NT2/D1 (cell line): ENCODE data around the gene RIN3.

Experiments
- DNase-seq: peaks from one replicate; pipeline ENCODE4 v3.0.0-alpha.2; 2011; ENCODE audit warnings: low read depth, low spot score
- H3K27me3 ChIP-seq: 2 replicates; pipeline ENCODE4 v1.6.0; 2011; ENCODE audit warnings: mild to moderate bottlenecking; ENCODE audit not compliant: insufficient read length, insufficient read depth
- H3K36me3 ChIP-seq: 2 replicates; pipeline ENCODE4 v1.6.1; 2011; ENCODE audit warnings: mild to moderate bottlenecking, low read length, mixed read lengths; ENCODE audit not compliant: insufficient read depth, insufficient read length
- H3K4me1 ChIP-seq: 2 replicates; pipeline ENCODE4 v1.5.1; 2011; ENCODE audit not compliant: insufficient read depth, insufficient read length
- H3K4me3 ChIP-seq: 2 replicates; pipeline ENCODE4 v1.5.1; 2011; ENCODE audit warnings: low read depth; ENCODE audit not compliant: insufficient read length
- H3K9ac ChIP-seq: 2 replicates; pipeline ENCODE4 v1.6.0; 2011; ENCODE audit warnings: low read depth; ENCODE audit not compliant: insufficient read length
- H3K9me3 ChIP-seq: 2 replicates; pipeline ENCODE4 v1.5.1; 2011; ENCODE audit warnings: mild to moderate bottlenecking, low read length; ENCODE audit not compliant: insufficient read depth
- SUZ12 ChIP-seq: IDR thresholded peaks from 2 replicates; pipeline ENCODE4 v1.6.1; 2011; ENCODE audit not compliant: insufficient read length, insufficient read depth; ENCODE audit errors: extremely low read depth
- YY1 ChIP-seq: IDR thresholded peaks from 2 replicates; pipeline ENCODE4 v1.6.1; 2011; ENCODE audit not compliant: insufficient read length, insufficient read depth
- ZNF274 ChIP-seq: IDR thresholded peaks from 2 replicates; pipeline ENCODE4 v1.6.1; 2011; ENCODE audit warnings: mild to moderate bottlenecking, low read depth, low read length

Gene RIN3

GRCh38 chr14:92563765-92564285 is 50.2 kb downstream of the RIN3 start:
- TF ChIP-seq ZNF274 (no peak), SUZ12 (no peak), YY1 (no peak)
- no peak overlapping the region for H3K4me3 ChIP-seq
- H3K36me3 ChIP-seq: peaks cover 4% of the 10 kb centered on the region
- no peak overlapping the region for H3K9ac ChIP-seq
- peaks cover 14% of the 10 kb centered on the region; the same call in 1 of the 2 replicates for H3K9me3 ChIP-seq
- H3K27me3 ChIP-seq: no peaks in the 10 kb centered on the region
- no peak for DNase-seq
- no peaks in the 10 kb centered on the region for H3K4me1 ChIP-seq

- no peak overlapping the region for H3K4me3 ChIP-seq
- H3K27me3 ChIP-seq: no peaks in the 10 kb centered on the region
- H3K9ac ChIP-seq: no peak overlapping the region
- TF ChIP-seq SUZ12 (no peak), YY1 (no peak), ZNF274 (no peak)
- H3K36me3 ChIP-seq: peaks cover 4% of the 10 kb centered on the region
- peaks cover 14% of the 10 kb centered on the region; the same call in 1 of the 2 replicates for H3K9me3 ChIP-seq
- no peak for DNase-seq
- H3K4me1 ChIP-seq: no peaks in the 10 kb centered on the region
Observed at GRCh38 chr14:92564344-92565039, 50.9 kb downstream of the RIN3 start.

- Histone ChIP-seq H3K36me3 (peaks cover 3% of the 10 kb centered on the region), H3K9ac (no peak overlapping the region), H3K4me1 (no peaks in the 10 kb centered on the region), H3K4me3 (no peak overlapping the region), H3K9me3 (peaks cover 14% of the 10 kb centered on the region; the same call in 1 of the 2 replicates), H3K27me3 (no peaks in the 10 kb centered on the region)
- DNase-seq: no peak
- no peak for TF ChIP-seq SUZ12
- no peak for TF ChIP-seq YY1
- no peak for TF ChIP-seq ZNF274
Observed at GRCh38 chr14:92565040-92565717, 51.6 kb downstream of the RIN3 start.

GRCh38 chr14:92565718-92566115 is 52.1 kb downstream of the RIN3 start:
- Histone ChIP-seq H3K36me3 (no peaks in the 10 kb centered on the region), H3K27me3 (no peaks in the 10 kb centered on the region), H3K9me3 (peaks cover 14% of the 10 kb centered on the region; the same call in 1 of the 2 replicates), H3K4me3 (no peak overlapping the region), H3K9ac (no peak overlapping the region), H3K4me1 (no peaks in the 10 kb centered on the region)
- DNase-seq: no peak
- TF ChIP-seq ZNF274 (no peak), YY1 (no peak), SUZ12 (no peak)

GRCh38 chr14:92567173-92567725 is 53.7 kb downstream of the RIN3 start:
- TF ChIP-seq YY1 (no peak), SUZ12 (no peak), ZNF274 (no peak)
- H3K4me3 ChIP-seq: no peak overlapping the region
- no peaks in the 10 kb centered on the region for H3K4me1 ChIP-seq
- no peaks in the 10 kb centered on the region for H3K36me3 ChIP-seq
- H3K27me3 ChIP-seq: no peaks in the 10 kb centered on the region
- DNase-seq: no peak
- no peak overlapping the region for H3K9ac ChIP-seq
- peaks cover 14% of the 10 kb centered on the region; the same call in 1 of the 2 replicates for H3K9me3 ChIP-seq

- no peak for DNase-seq
Observed at GRCh38 chr14:92568621-92569479, 55.3 kb downstream of the RIN3 start.

More at GRCh38 chr14:92568621-92569479, 55.3 kb downstream of the RIN3 start:
- H3K4me1 ChIP-seq: no peaks in the 10 kb centered on the region
- H3K27me3 ChIP-seq: no peaks in the 10 kb centered on the region
- no peak for TF ChIP-seq SUZ12
- TF ChIP-seq ZNF274: no peak
- no peak for TF ChIP-seq YY1
- H3K4me3 ChIP-seq: no peak overlapping the region
- no peak overlapping the region for H3K9ac ChIP-seq
- no peaks in the 10 kb centered on the region for H3K36me3 ChIP-seq
- peaks cover 14% of the 10 kb centered on the region; the same call in 1 of the 2 replicates for H3K9me3 ChIP-seq
